Measurements from ENCODE around the gene GET3. TPM values are rescaled to one million over a fixed set of nuclear protein-coding genes. Genes with fewer than 3 reads are reported as not detected.

The GET3 gene
- total RNA-seq = 10 to 100 TPM; 90.8 to 91.0 TPM

- ChIA-PET POLR2A (interaction anchor here (0.6 to 0.8 kb wide), 2 partner anchors 54 to 184 kb away, joined by 3 to 5 read pairs; partner anchors contain the start of gene JUNB), CTCF (interaction anchor here (0.6 to 3.0 kb wide), 8 partner anchors 9 to 110 kb away, joined by 3 to 10 read pairs (median 4); a partner anchor contains a TSS)
Observed at GRCh38 chr19:12736995-12737834, at the start of gene GET3. Gene GET3 (plus strand): TSS chr19:12737497. CDS start chr19:12737506, 9 bp downstream.

- POLR2A ChIA-PET = no interaction called here
- CTCF ChIA-PET = no interaction called here
Observed at GRCh38 chr19:12689012-12689411, 48.3 kb upstream of the GET3 start.

GRCh38 chr19:12689581-12690216, 47.6 kb upstream of the GET3 start:
- ChIA-PET CTCF (interaction anchor here (1.2 kb wide), 1 partner anchor 158 kb away, joined by 3 read pairs; no protein-coding TSS in a partner anchor), POLR2A (no interaction called here)

- ChIA-PET CTCF (no interaction called here), POLR2A (no interaction called here)
Observed at GRCh38 chr19:12692960-12693359, 44.3 kb upstream of the GET3 start.

GRCh38 chr19:12694641-12695040, 42.7 kb upstream of the GET3 start:
- ChIA-PET CTCF (no interaction called here), POLR2A (interaction anchor here (1.0 kb wide), 1 partner anchor 28 kb away, joined by 7 read pairs; no protein-coding TSS in a partner anchor)

- ChIA-PET POLR2A (interaction anchor here (0.7 kb wide), 1 partner anchor 17 kb away, joined by 4 read pairs; no protein-coding TSS in a partner anchor), CTCF (interaction anchor here (1.2 kb wide), 1 partner anchor 66 kb away, joined by 4 read pairs; no protein-coding TSS in a partner anchor)
Observed at GRCh38 chr19:12695096-12695495, 42.2 kb upstream of the GET3 start.

- CTCF ChIA-PET = interaction anchor here (1.0 to 1.2 kb wide), 2 partner anchors 26 to 66 kb away, joined by 4 read pairs; a partner anchor contains a TSS
- POLR2A ChIA-PET = interaction anchor here (0.7 to 1.2 kb wide), 2 partner anchors 10 to 17 kb away, joined by 4 to 21 read pairs; no protein-coding TSS in a partner anchor
Observed at GRCh38 chr19:12695514-12695913, 41.8 kb upstream of the GET3 start.

GRCh38 chr19:12695997-12696365, 41.3 kb upstream of the GET3 start:
- POLR2A ChIA-PET = interaction anchor here (1.0 to 1.7 kb wide), 3 partner anchors 11 to 364 kb away, joined by 5 to 21 read pairs (median 5); no protein-coding TSS in a partner anchor
- CTCF ChIA-PET = interaction anchor here (1.0 to 1.6 kb wide), 4 partner anchors 24 to 152 kb away, joined by 4 to 8 read pairs (median 4); a partner anchor contains a TSS

GRCh38 chr19:12696366-12697335, 40.6 kb upstream of the GET3 start, which contains the start of gene FBXW9:
Gene FBXW9 (minus strand): TSS chr19:12696631. CDS start chr19:12696581, 50 bp downstream.
- CTCF ChIA-PET = interaction anchor here (0.5 to 1.6 kb wide), 12 partner anchors 12 to 166 kb away, joined by 3 to 8 read pairs (median 4); a partner anchor contains a TSS
- POLR2A ChIA-PET = interaction anchor here (0.6 to 1.7 kb wide), 7 partner anchors 10 to 817 kb away, joined by 3 to 21 read pairs (median 7); no protein-coding TSS in a partner anchor

GRCh38 chr19:12697425-12697824, 39.9 kb upstream of the GET3 start:
- POLR2A ChIA-PET = interaction anchor here (1.7 kb wide), 1 partner anchor 13 kb away, joined by 5 read pairs; no protein-coding TSS in a partner anchor
- CTCF ChIA-PET = interaction anchor here (0.7 to 1.6 kb wide), 5 partner anchors 11 to 60 kb away, joined by 3 to 8 read pairs (median 4); no protein-coding TSS in a partner anchor

- ChIA-PET CTCF (no interaction called here), POLR2A (no interaction called here)
Observed at GRCh38 chr19:12698138-12698537, 39.2 kb upstream of the GET3 start.

- CTCF ChIA-PET = no interaction called here
- POLR2A ChIA-PET = no interaction called here
Observed at GRCh38 chr19:12701596-12702282, 35.6 kb upstream of the GET3 start.

- POLR2A ChIA-PET = no interaction called here
Observed at GRCh38 chr19:12703046-12703445, 34.3 kb upstream of the GET3 start.

GRCh38 chr19:12705169-12705568, 32.1 kb upstream of the GET3 start:
- POLR2A ChIA-PET = no interaction called here
- CTCF ChIA-PET = no interaction called here

More at GRCh38 chr19:12703046-12703445, 34.3 kb upstream of the GET3 start:
- CTCF ChIA-PET = no interaction called here

GRCh38 chr19:12705654-12706331, 31.5 kb upstream of the GET3 start:
- ChIA-PET POLR2A (no interaction called here), CTCF (interaction anchor here (0.7 to 2.0 kb wide), 3 partner anchors 12 to 142 kb away, joined by 3 to 6 read pairs (median 4); no protein-coding TSS in a partner anchor)

- ChIA-PET POLR2A (no interaction called here), CTCF (interaction anchor here (0.7 to 2.0 kb wide), 3 partner anchors 12 to 142 kb away, joined by 3 to 6 read pairs (median 4); no protein-coding TSS in a partner anchor)
Observed at GRCh38 chr19:12706332-12706718, 31.0 kb upstream of the GET3 start.

- CTCF ChIA-PET = interaction anchor here (1.1 to 1.6 kb wide), 2 partner anchors 11 to 52 kb away, joined by 3 to 4 read pairs; no protein-coding TSS in a partner anchor
- POLR2A ChIA-PET = interaction anchor here (0.6 kb wide), 1 partner anchor 84 kb away, joined by 3 read pairs; no protein-coding TSS in a partner anchor
Observed at GRCh38 chr19:12708641-12709040, 28.7 kb upstream of the GET3 start.
